Hepatocyte (in vitro differentiated cells): Measurements from ENCODE around the gene IRAK1BP1. TPM values are rescaled to one million over a fixed set of nuclear protein-coding genes. Genes with fewer than 3 reads are reported as not detected.
"Not testable (repeated sequence)": the region's sequence is repeated elsewhere in the genome, so short reads cannot be mapped to it uniquely, and the experiment has no call there.

Experiments used
- DNase-seq: peaks from one replicate; pipeline ENCODE4 v3.0.0-alpha.2; 2016; ENCODE audit warnings: low spot score
- H2AFZ ChIP-seq: fragments of 200-600 bp; sonication (generic); 2 replicates; pipeline ENCODE4 v1.6.0; 2016; ENCODE audit warnings: antibody characterized with exemption, mild to moderate bottlenecking
- H3K27ac ChIP-seq: fragments of 200-600 bp; sonication (generic); 2 replicates; pipeline ENCODE4 v1.5.1; 2016; ENCODE audit warnings: mild to moderate bottlenecking
- H3K27me3 ChIP-seq: fragments of 200-600 bp; sonication (generic); 2 replicates; pipeline ENCODE4 v1.6.1; 2016
- H3K36me3 ChIP-seq: fragments of 200-600 bp; sonication (generic); replicated peaks from 2 replicates; pipeline ENCODE4 v1.5.1; 2016; ENCODE audit warnings: low read depth; ENCODE audit not compliant: insufficient read depth
- H3K4me1 ChIP-seq: fragments of 200-600 bp; sonication (generic); 2 replicates; pipeline ENCODE4 v1.5.1; 2016; ENCODE audit warnings: mild to moderate bottlenecking, moderate library complexity; ENCODE audit not compliant: insufficient read depth
- H3K4me2 ChIP-seq: fragments of 200-600 bp; sonication (generic); 2 replicates; pipeline ENCODE4 v1.6.0; 2016
- H3K4me3 ChIP-seq: fragments of 200-600 bp; sonication (generic); 2 replicates; pipeline ENCODE4 v1.5.1; 2016; ENCODE audit warnings: mild to moderate bottlenecking
- H3K79me2 ChIP-seq: fragments of 200-600 bp; sonication (generic); 2 replicates; pipeline ENCODE4 v1.6.0; 2017; ENCODE audit warnings: mild to moderate bottlenecking
- H3K9me2 ChIP-seq: fragments of 200-600 bp; sonication (generic); replicated peaks from 2 replicates; pipeline ENCODE4 v1.6.0; 2017; ENCODE audit warnings: mild to moderate bottlenecking; ENCODE audit not compliant: insufficient read depth
- H3K9me3 ChIP-seq: fragments of 200-600 bp; sonication (generic); 2 replicates; pipeline ENCODE4 v1.5.1; 2016; ENCODE audit warnings: low read depth, mild to moderate bottlenecking
- H4K20me1 ChIP-seq: fragments of 200-600 bp; sonication (generic); 2 replicates; pipeline ENCODE4 v1.6.0; 2016; ENCODE audit warnings: mild to moderate bottlenecking; ENCODE audit not compliant: insufficient read depth, poor library complexity, severe bottlenecking
- CTCF ChIP-seq: fragments of 200-600 bp; sonication (generic); IDR thresholded peaks from 2 replicates; pipeline ENCODE4 v1.5.1; 2016; ENCODE audit warnings: antibody characterized with exemption, mild to moderate bottlenecking; ENCODE audit not compliant: poor library complexity
- EZH2 ChIP-seq: fragments of 200-600 bp; sonication (generic); IDR thresholded peaks from 2 replicates; pipeline ENCODE4 v1.6.1; 2016; ENCODE audit warnings: antibody characterized with exemption, mild to moderate bottlenecking, borderline replicate concordance
- EZH2phosphoT487 ChIP-seq: fragments of 200-600 bp; sonication (generic); IDR thresholded peaks from one replicate; pipeline ENCODE4 v1.6.1; 2018; ENCODE audit warnings: antibody characterized with exemption, mild to moderate bottlenecking, low read depth, moderate library complexity; ENCODE audit not compliant: unreplicated experiment, severe bottlenecking
- WGBS: methylation state at CpG from one replicate; pipeline ENCODE4 v1.1.6; 2016; ENCODE audit warnings: low lambda C conversion rate; ENCODE audit errors: missing lambda C conversion rate; 5-methylcytosine and 5-hydroxymethylcytosine counted together
- polyA plus RNA-seq: library from polyadenylated mRNA; unstranded; fragments of >200 nt; fragmentation: Nextera tagmentation; extraction: Ambion mirVana; gene quantifications from 2 replicates; pipeline ENCODE4 v1.2.1, GENCODE V29; 2016
- total RNA-seq: library from RNA; depleted of rRNA; stranded (reverse); fragments of >200 nt; gene quantifications from 2 replicates; pipeline ENCODE4 v1.2.3, GENCODE V29; 2014

Gene IRAK1BP1
- total and polyA plus RNA-seq, 2 experiments from 2014 or later, result 1.9 to 4.3 TPM

GRCh38 chr6:78845567-78845966 is 21.8 kb upstream of the IRAK1BP1 start:
- no peaks in the 10 kb centered on the region for H3K9me2 ChIP-seq
- H3K27ac ChIP-seq, result no peak overlapping the region
- TF ChIP-seq EZH2phosphoT487 (no peak), EZH2 (no peak), CTCF (no peak)
- 71% methylated on average over 1 of the region's 1 CpG for WGBS
- H4K20me1 ChIP-seq, result no peaks in the 10 kb centered on the region
- DNase-seq, result no peak
- no peaks in the 10 kb centered on the region for H3K36me3 ChIP-seq
- H3K79me2 ChIP-seq, result no peaks in the 10 kb centered on the region
- no peak overlapping the region for H3K4me3 ChIP-seq
- H3K4me2 ChIP-seq, result no peak overlapping the region
- H2AFZ ChIP-seq, result no peak overlapping the region
- H3K27me3 ChIP-seq, result no peaks in the 10 kb centered on the region
- no peaks in the 10 kb centered on the region for H3K9me3 ChIP-seq
- no peaks in the 10 kb centered on the region for H3K4me1 ChIP-seq

- DNase-seq, result no peak
- no peak overlapping the region for H3K4me2 ChIP-seq
- H3K9me3 ChIP-seq, result no peaks in the 10 kb centered on the region
- H3K4me1 ChIP-seq, result no peaks in the 10 kb centered on the region
- H3K27ac ChIP-seq, result no peak overlapping the region
- no peak overlapping the region for H3K4me3 ChIP-seq
- no peaks in the 10 kb centered on the region for H3K9me2 ChIP-seq
- no peaks in the 10 kb centered on the region for H4K20me1 ChIP-seq
- no peaks in the 10 kb centered on the region for H3K79me2 ChIP-seq
- H3K27me3 ChIP-seq, result no peaks in the 10 kb centered on the region
- no peaks in the 10 kb centered on the region for H3K36me3 ChIP-seq
- H2AFZ ChIP-seq, result no peak overlapping the region
- TF ChIP-seq EZH2phosphoT487, result no peak
- no peak for TF ChIP-seq EZH2
- TF ChIP-seq CTCF, result no peak
These were observed 16.7 kb upstream of the IRAK1BP1 start for GRCh38 chr6:78850621-78851020.

- no peaks in the 10 kb centered on the region for H3K27me3 ChIP-seq
- no peaks in the 10 kb centered on the region for H3K9me2 ChIP-seq
- H2AFZ ChIP-seq, result no peak overlapping the region
- H3K9me3 ChIP-seq, result no peaks in the 10 kb centered on the region
- TF ChIP-seq EZH2 (no peak), CTCF (no peak), EZH2phosphoT487 (no peak)
- no peaks in the 10 kb centered on the region for H4K20me1 ChIP-seq
- no peak overlapping the region for H3K4me3 ChIP-seq
- DNase-seq, result no peak
- no peak overlapping the region for H3K27ac ChIP-seq
- H3K79me2 ChIP-seq, result no peaks in the 10 kb centered on the region
- H3K4me1 ChIP-seq, result no peaks in the 10 kb centered on the region
- H3K36me3 ChIP-seq, result no peaks in the 10 kb centered on the region
- H3K4me2 ChIP-seq, result no peak overlapping the region
These were observed 16.2 kb upstream of the IRAK1BP1 start for GRCh38 chr6:78851156-78851555.

- H2AFZ ChIP-seq, result no peak overlapping the region
- no peaks in the 10 kb centered on the region for H3K27me3 ChIP-seq
- TF ChIP-seq EZH2phosphoT487 (no peak), EZH2 (no peak), CTCF (no peak)
- H3K4me3 ChIP-seq, result no peak overlapping the region
- H3K79me2 ChIP-seq, result no peaks in the 10 kb centered on the region
- DNase-seq, result no peak
- no peaks in the 10 kb centered on the region for H3K4me1 ChIP-seq
- no peak overlapping the region for H3K4me2 ChIP-seq
- no peaks in the 10 kb centered on the region for H3K9me3 ChIP-seq
- no peaks in the 10 kb centered on the region for H3K9me2 ChIP-seq
- H3K36me3 ChIP-seq, result no peaks in the 10 kb centered on the region
- 91% methylated on average over 9 of the region's 9 CpGs for WGBS
- H3K27ac ChIP-seq, result no peak overlapping the region
- H4K20me1 ChIP-seq, result no peaks in the 10 kb centered on the region
These were observed 12.8 kb upstream of the IRAK1BP1 start for GRCh38 chr6:78854546-78854945.

GRCh38 chr6:78858339-78858938 is 8.9 kb upstream of the IRAK1BP1 start:
- not testable (repeated sequence) for H2AFZ ChIP-seq, H3K27me3 ChIP-seq, H4K20me1 ChIP-seq, H3K4me2 ChIP-seq, H3K36me3 ChIP-seq, H3K4me3 ChIP-seq, DNase-seq, H3K9me2 ChIP-seq, H3K79me2 ChIP-seq, H3K4me1 ChIP-seq, H3K9me3 ChIP-seq, H3K27ac ChIP-seq
- 93% methylated on average over 8 of the region's 8 CpGs for WGBS
